Measurements from ENCODE around the gene MTR. TPM values are rescaled to one million over a fixed set of nuclear protein-coding genes. Genes with fewer than 3 reads are reported as not detected.

Gene MTR
- total RNA-seq, 1 donor from 2014 or later, result 37.8 TPM

DNA sequence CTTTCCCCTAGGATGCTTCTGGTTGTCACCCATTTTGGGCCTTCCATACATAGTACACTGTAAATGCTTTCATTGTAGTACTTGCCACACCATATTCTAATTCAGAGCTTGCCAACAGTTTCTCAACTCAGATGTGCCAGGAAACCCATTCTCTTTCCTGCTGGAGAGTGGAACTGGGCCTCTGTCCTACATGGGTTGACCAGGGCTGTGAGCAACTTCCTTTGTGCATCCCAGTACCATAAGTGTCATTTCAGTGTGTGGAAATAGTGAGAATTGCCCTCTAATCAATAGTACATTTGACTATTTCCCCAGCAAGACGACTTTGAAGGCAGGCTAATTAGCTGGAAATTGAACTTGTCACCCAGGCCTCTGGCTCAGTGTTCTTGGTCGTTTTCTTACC lies 74.8 kb downstream of the MTR start:
- no peak for DNase-seq (ENCODE audit: extremely low spot score, unreplicated experiment)
- Mint-ChIP-seq H3K36me3 (ENCODE audit: unreplicated experiment) (peaks cover 54% of the 10 kb centered on the region), H3K27ac (ENCODE audit: unreplicated experiment) (no peak overlapping the region), H3K4me1 (ENCODE audit: unreplicated experiment) (no peaks in the 10 kb centered on the region), H3K9me3 (ENCODE audit: unreplicated experiment) (no peaks in the 10 kb centered on the region), H3K4me3 (ENCODE audit: unreplicated experiment) (no peak overlapping the region), H3K27me3 (ENCODE audit: unreplicated experiment) (no peaks in the 10 kb centered on the region)
- TF ChIP-seq, protein P1, sequence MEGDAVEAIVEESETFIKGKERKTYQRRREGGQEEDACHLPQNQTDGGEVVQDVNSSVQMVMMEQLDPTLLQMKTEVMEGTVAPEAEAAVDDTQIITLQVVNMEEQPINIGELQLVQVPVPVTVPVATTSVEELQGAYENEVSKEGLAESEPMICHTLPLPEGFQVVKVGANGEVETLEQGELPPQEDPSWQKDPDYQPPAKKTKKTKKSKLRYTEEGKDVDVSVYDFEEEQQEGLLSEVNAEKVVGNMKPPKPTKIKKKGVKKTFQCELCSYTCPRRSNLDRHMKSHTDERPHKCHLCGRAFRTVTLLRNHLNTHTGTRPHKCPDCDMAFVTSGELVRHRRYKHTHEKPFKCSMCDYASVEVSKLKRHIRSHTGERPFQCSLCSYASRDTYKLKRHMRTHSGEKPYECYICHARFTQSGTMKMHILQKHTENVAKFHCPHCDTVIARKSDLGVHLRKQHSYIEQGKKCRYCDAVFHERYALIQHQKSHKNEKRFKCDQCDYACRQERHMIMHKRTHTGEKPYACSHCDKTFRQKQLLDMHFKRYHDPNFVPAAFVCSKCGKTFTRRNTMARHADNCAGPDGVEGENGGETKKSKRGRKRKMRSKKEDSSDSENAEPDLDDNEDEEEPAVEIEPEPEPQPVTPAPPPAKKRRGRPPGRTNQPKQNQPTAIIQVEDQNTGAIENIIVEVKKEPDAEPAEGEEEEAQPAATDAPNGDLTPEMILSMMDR (IDR thresholded peaks at IDR 0.05), result no peak

DNA sequence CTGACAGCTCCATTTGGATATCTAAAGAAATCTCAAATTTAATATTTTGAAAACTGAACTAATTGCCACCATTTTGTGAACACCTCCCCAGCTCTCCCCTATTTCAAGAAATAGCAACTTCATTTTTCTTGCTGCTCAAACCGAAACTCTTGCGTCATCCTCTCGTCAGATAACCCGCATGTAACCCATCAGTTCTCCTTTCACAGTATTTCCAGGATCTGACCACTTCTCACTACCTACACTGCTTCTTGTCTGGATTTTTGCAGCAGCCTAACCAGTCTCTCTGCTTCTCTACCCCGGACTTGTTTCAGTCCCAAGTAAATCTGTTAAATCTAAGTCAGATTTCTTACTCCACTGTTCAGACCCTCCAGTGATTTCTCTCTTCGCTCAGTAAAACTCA lies 75.6 kb downstream of the MTR start:
- H3K4me3 Mint-ChIP-seq (ENCODE audit: unreplicated experiment), result no peak overlapping the region
- TF ChIP-seq, protein P1 (IDR thresholded peaks at IDR 0.05), result no peak
- DNase-seq (ENCODE audit: extremely low spot score, unreplicated experiment), result no peak
- peaks cover 51% of the 10 kb centered on the region for H3K36me3 Mint-ChIP-seq (ENCODE audit: unreplicated experiment)
- H3K4me1 Mint-ChIP-seq (ENCODE audit: unreplicated experiment), result no peaks in the 10 kb centered on the region
- H3K9me3 Mint-ChIP-seq (ENCODE audit: unreplicated experiment), result no peaks in the 10 kb centered on the region
- no peaks in the 10 kb centered on the region for H3K27me3 Mint-ChIP-seq (ENCODE audit: unreplicated experiment)
- no peak overlapping the region for H3K27ac Mint-ChIP-seq (ENCODE audit: unreplicated experiment)

DNA sequence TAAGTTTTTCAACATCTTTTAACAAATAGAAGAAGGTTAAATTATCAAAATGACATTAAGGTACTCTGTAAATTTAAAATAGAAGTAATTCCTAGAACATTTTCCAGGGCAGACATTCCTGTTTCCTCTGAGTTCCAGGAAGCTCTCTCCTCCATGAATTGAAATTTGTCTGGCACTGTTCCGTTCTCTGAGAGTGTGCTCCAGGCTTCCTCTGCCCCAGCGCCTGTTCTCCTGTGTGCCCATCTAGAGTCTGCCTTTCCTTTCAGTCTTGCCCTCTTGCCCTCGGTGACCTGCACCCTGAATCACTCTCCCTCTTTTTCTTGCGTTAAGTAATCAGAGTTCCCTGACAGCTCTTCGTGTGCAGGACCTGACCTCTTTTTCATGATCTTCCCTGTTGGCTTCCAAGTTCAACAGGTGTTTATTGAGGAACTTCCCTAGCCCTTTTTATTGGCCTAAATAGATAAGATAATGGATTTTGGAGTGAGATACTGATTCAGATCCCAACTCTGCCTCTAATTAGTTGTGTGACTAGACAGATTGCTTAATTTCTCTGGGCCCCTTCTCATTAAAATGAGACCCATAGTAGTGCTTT lies 77.1 kb downstream of the MTR start:
- H3K4me1 Mint-ChIP-seq (ENCODE audit: unreplicated experiment), result no peaks in the 10 kb centered on the region
- no peaks in the 10 kb centered on the region for H3K27me3 Mint-ChIP-seq (ENCODE audit: unreplicated experiment)
- TF ChIP-seq, protein P1 (IDR thresholded peaks at IDR 0.05), result no peak
- DNase-seq (ENCODE audit: extremely low spot score, unreplicated experiment), result no peak
- H3K4me3 Mint-ChIP-seq (ENCODE audit: unreplicated experiment), result no peak overlapping the region
- peaks cover 48% of the 10 kb centered on the region for H3K36me3 Mint-ChIP-seq (ENCODE audit: unreplicated experiment)
- H3K9me3 Mint-ChIP-seq (ENCODE audit: unreplicated experiment), result no peaks in the 10 kb centered on the region
- no peak overlapping the region for H3K27ac Mint-ChIP-seq (ENCODE audit: unreplicated experiment)

DNA sequence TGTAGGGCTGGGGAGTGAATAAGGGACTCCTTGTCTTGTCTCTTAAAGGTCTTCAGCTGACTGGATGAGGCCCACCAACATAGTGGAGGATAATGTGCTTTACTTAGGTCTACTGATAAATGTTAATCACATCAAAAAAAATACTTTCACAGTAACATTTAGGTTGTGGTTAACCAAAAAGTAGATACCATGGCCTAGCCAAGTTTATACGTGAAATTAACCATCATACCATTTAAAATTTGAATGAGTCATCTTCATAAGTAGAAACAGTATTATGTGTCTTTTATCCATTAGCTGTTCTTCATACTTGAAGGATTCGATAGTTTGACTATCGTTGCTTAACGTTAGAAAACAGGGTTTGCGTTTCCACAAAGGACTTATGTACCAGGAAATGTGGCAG lies 80.9 kb downstream of the MTR start:
- no peaks in the 10 kb centered on the region for H3K4me1 Mint-ChIP-seq (ENCODE audit: unreplicated experiment)
- TF ChIP-seq, protein P1 (IDR thresholded peaks at IDR 0.05), result no peak
- H3K27ac Mint-ChIP-seq (ENCODE audit: unreplicated experiment), result no peak overlapping the region
- no peak for DNase-seq (ENCODE audit: extremely low spot score, unreplicated experiment)
- peaks cover 35% of the 10 kb centered on the region for H3K36me3 Mint-ChIP-seq (ENCODE audit: unreplicated experiment)
- H3K27me3 Mint-ChIP-seq (ENCODE audit: unreplicated experiment), result no peaks in the 10 kb centered on the region
- no peak overlapping the region for H3K4me3 Mint-ChIP-seq (ENCODE audit: unreplicated experiment)
- no peaks in the 10 kb centered on the region for H3K9me3 Mint-ChIP-seq (ENCODE audit: unreplicated experiment)

DNA sequence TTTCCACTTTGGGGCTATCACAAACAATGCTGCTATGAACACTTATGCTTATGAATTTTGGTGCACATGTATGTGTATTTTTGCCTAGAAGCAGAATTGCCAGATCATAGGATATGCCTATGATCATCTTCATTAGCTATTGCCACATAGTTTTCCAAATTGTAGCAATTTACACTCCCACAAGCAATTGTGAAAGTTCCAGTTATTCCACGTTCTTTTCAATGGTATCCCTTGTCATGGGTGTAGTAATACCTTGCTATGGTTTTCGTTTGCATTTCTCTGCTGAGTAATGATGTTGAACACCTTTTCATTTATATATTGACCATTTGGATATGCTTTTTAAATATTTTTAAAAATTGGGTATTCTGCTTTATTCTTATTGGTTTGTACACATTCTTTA lies 82.6 kb downstream of the MTR start:
- Mint-ChIP-seq H3K4me1 (ENCODE audit: unreplicated experiment) (no peaks in the 10 kb centered on the region), H3K9me3 (ENCODE audit: unreplicated experiment) (no peaks in the 10 kb centered on the region), H3K27ac (ENCODE audit: unreplicated experiment) (no peak overlapping the region), H3K4me3 (ENCODE audit: unreplicated experiment) (no peak overlapping the region), H3K36me3 (ENCODE audit: unreplicated experiment) (peaks cover 34% of the 10 kb centered on the region), H3K27me3 (ENCODE audit: unreplicated experiment) (no peaks in the 10 kb centered on the region)
- TF ChIP-seq, protein P1 (IDR thresholded peaks at IDR 0.05), result no peak
- DNase-seq (ENCODE audit: extremely low spot score, unreplicated experiment), result no peak

Measured in osteocyte (in vitro differentiated cells).